ENCODE data around the gene ABCB9. TPM values are rescaled to one million over a fixed set of nuclear protein-coding genes. Genes with fewer than 3 reads are reported as not detected.

ABCB9 gene
- total RNA-seq, 4 donors from 2014 or later: 2.7 to 9.5 (median 7.4) TPM

GRCh38 chr12:122980183-122981035 is 14.1 kb upstream of the ABCB9 start, which contains the start of gene ARL6IP4:
ARL6IP4 (plus strand) TSS chr12:122980681; CDS start chr12:122981140, 459 bp downstream.
- Histone ChIP-seq H3K27ac (peak within 1 kb of the TSS; percentile 83), H3K36me3 (peaks cover 18% of the 10 kb centered on the region), H3K27me3 (no peaks in the 10 kb centered on the region), H3K4me3 (peak within 1 kb of the TSS; percentile 82), H3K9me3 (no peaks in the 10 kb centered on the region), H3K4me1 (peaks cover 90% of the 10 kb centered on the region)
- WGBS: under 1% methylated on average over 44 of the region's 96 CpGs
- TF ChIP-seq POLR2A (IDR thresholded peaks at IDR 0.05) (peak in 1 of 2 donors; percentile 51), CTCF (IDR thresholded peaks at IDR 0.05) (no peak)
- DNase-seq (ENCODE audit: low spot score in 2 of 2): peak in 1 of 2 donors; percentile 68

GRCh38 chr12:122979908-122980182 is 13.6 kb upstream of the ABCB9 start:
- TF ChIP-seq EP300 (IDR thresholded peaks at IDR 0.05): no peak
- no peak for TF ChIP-seq POLR2A (IDR thresholded peaks at IDR 0.05)
- no peak for TF ChIP-seq CTCF (IDR thresholded peaks at IDR 0.05)
- H3K4me3 ChIP-seq: peak overlapping the region; percentile 82
- H3K9me3 ChIP-seq: no peaks in the 10 kb centered on the region
- H3K27ac ChIP-seq: peak overlapping the region; percentile 83
- peaks cover 18% of the 10 kb centered on the region for H3K36me3 ChIP-seq
- no peaks in the 10 kb centered on the region for H3K27me3 ChIP-seq
- DNase-seq (ENCODE audit: low spot score in 2 of 2): no peak
- 0% methylated on average over 7 of the region's 7 CpGs for WGBS
- H3K4me1 ChIP-seq: peaks cover 85% of the 10 kb centered on the region

- DNase-seq (ENCODE audit: low spot score in 2 of 2): peak in 1 of 2 donors; percentile 65
- Histone ChIP-seq H3K27me3 (no peaks in the 10 kb centered on the region), H3K4me1 (peaks cover 79% of the 10 kb centered on the region), H3K9me3 (no peaks in the 10 kb centered on the region), H3K4me3 (peak overlapping the region; percentile 82), H3K27ac (no peak overlapping the region), H3K36me3 (peaks cover 18% of the 10 kb centered on the region)
- TF ChIP-seq POLR2A (IDR thresholded peaks at IDR 0.05) (no peak), POLR2AphosphoS5 (IDR thresholded peaks at IDR 0.05) (no peak), EP300 (IDR thresholded peaks at IDR 0.05) (no peak), CTCF (IDR thresholded peaks at IDR 0.05) (no peak)
- 63% methylated on average over 12 of the region's 28 CpGs for WGBS
Measured at GRCh38 chr12:122979001-122979907, 13.0 kb upstream of the ABCB9 start.

GRCh38 chr12:122978507-122978955 is 12.3 kb upstream of the ABCB9 start:
- Histone ChIP-seq H3K36me3 (peaks cover 11% of the 10 kb centered on the region), H3K4me3 (no peak overlapping the region), H3K9me3 (no peaks in the 10 kb centered on the region), H3K4me1 (peaks cover 79% of the 10 kb centered on the region), H3K27ac (no peak overlapping the region), H3K27me3 (no peaks in the 10 kb centered on the region)
- no peak for TF ChIP-seq POLR2A (IDR thresholded peaks at IDR 0.05)
- no peak for TF ChIP-seq EP300 (IDR thresholded peaks at IDR 0.05)
- no peak for TF ChIP-seq CTCF (IDR thresholded peaks at IDR 0.05)
- no peak for TF ChIP-seq POLR2AphosphoS5 (IDR thresholded peaks at IDR 0.05)
- 86% methylated on average over 15 of the region's 21 CpGs for WGBS
- DNase-seq (ENCODE audit: low spot score in 2 of 2): no peak

Data from suprapubic skin (tissue), 4 donors.